Measurements from ENCODE around the gene WFIKKN1. TPM values are rescaled to one million over a fixed set of nuclear protein-coding genes. Genes with fewer than 3 reads are reported as not detected.

Gene WFIKKN1
- total RNA-seq, 2 donors from 2014 or later, result 0.92 to 1.2 TPM

- Histone ChIP-seq H3K27ac (no peak overlapping the region), H3K4me3 (no peak overlapping the region), H3K36me3 (no peaks in the 10 kb centered on the region), H3K9me3 (no peaks in the 10 kb centered on the region), H3K4me1 (ENCODE audit: control insufficient read depth in 1 of 2, low read depth in 2 of 2) (no peaks in the 10 kb centered on the region), H3K27me3 (replicated peaks; ENCODE audit: insufficient read depth) (no peaks in the 10 kb centered on the region)
- DNase-seq (ENCODE audit: low spot score) (no peak), ATAC-seq (ENCODE audit: insufficient number of reproducible peaks, low FRiP score, low read depth) (no peak)
- peak; percentile 38 for TF ChIP-seq CTCF (IDR thresholded peaks at IDR 0.05)
These were observed 20.0 kb upstream of the WFIKKN1 start for GRCh38 chr16:610513-611381.

GRCh38 chr16:615122-615521 is 15.7 kb upstream of the WFIKKN1 start:
- no peaks in the 10 kb centered on the region for H3K4me1 ChIP-seq (ENCODE audit: control insufficient read depth in 1 of 2, low read depth in 2 of 2)
- H3K36me3 ChIP-seq, result no peaks in the 10 kb centered on the region
- H3K27ac ChIP-seq, result no peak overlapping the region
- TF ChIP-seq CTCF (IDR thresholded peaks at IDR 0.05), result no peak
- H3K4me3 ChIP-seq, result no peak overlapping the region
- DNase-seq (ENCODE audit: low spot score) (no peak), ATAC-seq (ENCODE audit: insufficient number of reproducible peaks, low FRiP score, low read depth) (no peak)
- H3K9me3 ChIP-seq, result no peaks in the 10 kb centered on the region
- H3K27me3 ChIP-seq (replicated peaks; ENCODE audit: insufficient read depth), result no peaks in the 10 kb centered on the region

GRCh38 chr16:616733-617586 is 13.8 kb upstream of the WFIKKN1 start:
- TF ChIP-seq CTCF (IDR thresholded peaks at IDR 0.05), result no peak
- DNase-seq (ENCODE audit: low spot score) (no peak), ATAC-seq (ENCODE audit: insufficient number of reproducible peaks, low FRiP score, low read depth) (no peak)
- Histone ChIP-seq H3K9me3 (no peaks in the 10 kb centered on the region), H3K36me3 (no peaks in the 10 kb centered on the region), H3K4me3 (no peak overlapping the region), H3K27me3 (replicated peaks; ENCODE audit: insufficient read depth) (no peaks in the 10 kb centered on the region), H3K27ac (no peak overlapping the region), H3K4me1 (ENCODE audit: control insufficient read depth in 1 of 2, low read depth in 2 of 2) (no peaks in the 10 kb centered on the region)

GRCh38 chr16:617855-618254 is 12.9 kb upstream of the WFIKKN1 start:
- Histone ChIP-seq H3K27me3 (replicated peaks; ENCODE audit: insufficient read depth) (no peaks in the 10 kb centered on the region), H3K4me3 (no peak overlapping the region), H3K4me1 (ENCODE audit: control insufficient read depth in 1 of 2, low read depth in 2 of 2) (no peaks in the 10 kb centered on the region), H3K36me3 (no peaks in the 10 kb centered on the region), H3K27ac (no peak overlapping the region), H3K9me3 (no peaks in the 10 kb centered on the region)
- ATAC-seq (ENCODE audit: insufficient number of reproducible peaks, low FRiP score, low read depth) (no peak), DNase-seq (ENCODE audit: low spot score) (no peak)
- TF ChIP-seq CTCF (IDR thresholded peaks at IDR 0.05), result no peak

- Histone ChIP-seq H3K27ac (no peak overlapping the region), H3K9me3 (no peaks in the 10 kb centered on the region), H3K4me3 (no peak overlapping the region), H3K36me3 (no peaks in the 10 kb centered on the region), H3K4me1 (ENCODE audit: control insufficient read depth in 1 of 2, low read depth in 2 of 2) (no peaks in the 10 kb centered on the region), H3K27me3 (replicated peaks; ENCODE audit: insufficient read depth) (no peaks in the 10 kb centered on the region)
- ATAC-seq (ENCODE audit: insufficient number of reproducible peaks, low FRiP score, low read depth), result no peak
- no peak for DNase-seq (ENCODE audit: low spot score)
- TF ChIP-seq CTCF (IDR thresholded peaks at IDR 0.05), result no peak
These were observed 11.2 kb upstream of the WFIKKN1 start for GRCh38 chr16:619476-620100.

All from thoracic aorta (tissue), 2 donors.